PC-9 (cell line): ENCODE data around the gene LBH.

Source experiments
- CTCF ChIP-seq: fragments of 200-600 bp; sonication (generic); conservative IDR thresholded peaks from 2 replicates; pipeline ENCODE4 v1.6.1; 2017; ENCODE audit warnings: mixed run types, antibody characterized with exemption, mild to moderate bottlenecking, moderate library complexity
- EZH2 ChIP-seq: fragments of 200-600 bp; sonication (generic); IDR thresholded peaks from 2 replicates; pipeline ENCODE4 v1.8.0; 2017; ENCODE audit warnings: antibody characterized with exemption, low read depth

GRCh38 chr2:30201990-30202389 is 29.3 kb upstream of the LBH start:
- no peak for TF ChIP-seq EZH2
- TF ChIP-seq CTCF: no peak
